ENCODE data around the gene OPN4.
A peak's percentile ranks its signal among the peaks of the same experiment; 100 is the strongest.

OPN4 gene

GRCh38 chr10:86687750-86688149 is 33.4 kb downstream of the OPN4 start:
- peaks cover 16% of the 10 kb centered on the region for H3K27me3 ChIP-seq (replicated peaks)
- in situ Hi-C loops (cut with HindIII; ENCODE audit: low pct_ligation_motif_present, low sequenced_read_pairs): no loop called here
- H3K27ac ChIP-seq: no peak overlapping the region
- no peaks in the 10 kb centered on the region for H3K36me3 ChIP-seq (replicated peaks)
- no peak overlapping the region for H3K4me3 ChIP-seq (ENCODE audit: low read depth, low read length)
- TF ChIP-seq CTCF (IDR thresholded peaks at IDR 0.05; ENCODE audit: low read depth, low read length, missing control alignments): no peak
- no peak for DNase-seq

GRCh38 chr10:86688398-86688921 is 34.1 kb downstream of the OPN4 start:
- DNase-seq: peak; percentile 56
- no peak overlapping the region for H3K4me3 ChIP-seq (ENCODE audit: low read depth, low read length)
- peaks cover 14% of the 10 kb centered on the region for H3K27me3 ChIP-seq (replicated peaks)
- in situ Hi-C loops (cut with HindIII; ENCODE audit: low pct_ligation_motif_present, low sequenced_read_pairs): no loop called here
- no peak overlapping the region for H3K27ac ChIP-seq
- peak; percentile 92 for TF ChIP-seq CTCF (IDR thresholded peaks at IDR 0.05; ENCODE audit: low read depth, low read length, missing control alignments)
- no peaks in the 10 kb centered on the region for H3K36me3 ChIP-seq (replicated peaks)

- H3K27me3 ChIP-seq (replicated peaks): peaks cover 12% of the 10 kb centered on the region
- in situ Hi-C loops (cut with HindIII; ENCODE audit: low pct_ligation_motif_present, low sequenced_read_pairs): no loop called here
- no peak for TF ChIP-seq CTCF (IDR thresholded peaks at IDR 0.05; ENCODE audit: low read depth, low read length, missing control alignments)
- no peak overlapping the region for H3K4me3 ChIP-seq (ENCODE audit: low read depth, low read length)
- H3K27ac ChIP-seq: no peak overlapping the region
- H3K36me3 ChIP-seq (replicated peaks): no peaks in the 10 kb centered on the region
- no peak for DNase-seq
Measured at GRCh38 chr10:86689146-86689545, 34.8 kb downstream of the OPN4 start.

- TF ChIP-seq CTCF (IDR thresholded peaks at IDR 0.05; ENCODE audit: low read depth, low read length, missing control alignments): no peak
- DNase-seq: no peak
- H3K4me3 ChIP-seq (ENCODE audit: low read depth, low read length): no peak overlapping the region
- no peaks in the 10 kb centered on the region for H3K36me3 ChIP-seq (replicated peaks)
- H3K27ac ChIP-seq: no peak overlapping the region
- peaks cover 8% of the 10 kb centered on the region for H3K27me3 ChIP-seq (replicated peaks)
- in situ Hi-C loops (cut with HindIII; ENCODE audit: low pct_ligation_motif_present, low sequenced_read_pairs): no loop called here
Measured at GRCh38 chr10:86690231-86690630, 35.9 kb downstream of the OPN4 start.

GRCh38 chr10:86690657-86691084 is 36.3 kb downstream of the OPN4 start:
- Histone ChIP-seq H3K4me3 (ENCODE audit: low read depth, low read length) (no peak overlapping the region), H3K36me3 (replicated peaks) (no peaks in the 10 kb centered on the region), H3K27ac (no peak overlapping the region), H3K27me3 (replicated peaks) (peaks cover 4% of the 10 kb centered on the region)
- TF ChIP-seq CTCF (IDR thresholded peaks at IDR 0.05; ENCODE audit: low read depth, low read length, missing control alignments): no peak
- no peak for DNase-seq
- in situ Hi-C loops (cut with HindIII; ENCODE audit: low pct_ligation_motif_present, low sequenced_read_pairs): no loop called here

GRCh38 chr10:86691333-86692022 is 37.1 kb downstream of the OPN4 start:
- Histone ChIP-seq H3K27me3 (replicated peaks) (no peaks in the 10 kb centered on the region), H3K36me3 (replicated peaks) (no peaks in the 10 kb centered on the region), H3K4me3 (ENCODE audit: low read depth, low read length) (no peak overlapping the region), H3K27ac (no peak overlapping the region)
- no peak for TF ChIP-seq CTCF (IDR thresholded peaks at IDR 0.05; ENCODE audit: low read depth, low read length, missing control alignments)
- in situ Hi-C loops (cut with HindIII; ENCODE audit: low pct_ligation_motif_present, low sequenced_read_pairs): no loop called here
- DNase-seq: no peak
